ENCODE results near the gene PSD2. TPM values are rescaled to one million over a fixed set of nuclear protein-coding genes. Genes with fewer than 3 reads are reported as not detected.

The PSD2 gene
- total RNA-seq, 1 experiment from 2014 or later, result 0.22 TPM

DNA sequence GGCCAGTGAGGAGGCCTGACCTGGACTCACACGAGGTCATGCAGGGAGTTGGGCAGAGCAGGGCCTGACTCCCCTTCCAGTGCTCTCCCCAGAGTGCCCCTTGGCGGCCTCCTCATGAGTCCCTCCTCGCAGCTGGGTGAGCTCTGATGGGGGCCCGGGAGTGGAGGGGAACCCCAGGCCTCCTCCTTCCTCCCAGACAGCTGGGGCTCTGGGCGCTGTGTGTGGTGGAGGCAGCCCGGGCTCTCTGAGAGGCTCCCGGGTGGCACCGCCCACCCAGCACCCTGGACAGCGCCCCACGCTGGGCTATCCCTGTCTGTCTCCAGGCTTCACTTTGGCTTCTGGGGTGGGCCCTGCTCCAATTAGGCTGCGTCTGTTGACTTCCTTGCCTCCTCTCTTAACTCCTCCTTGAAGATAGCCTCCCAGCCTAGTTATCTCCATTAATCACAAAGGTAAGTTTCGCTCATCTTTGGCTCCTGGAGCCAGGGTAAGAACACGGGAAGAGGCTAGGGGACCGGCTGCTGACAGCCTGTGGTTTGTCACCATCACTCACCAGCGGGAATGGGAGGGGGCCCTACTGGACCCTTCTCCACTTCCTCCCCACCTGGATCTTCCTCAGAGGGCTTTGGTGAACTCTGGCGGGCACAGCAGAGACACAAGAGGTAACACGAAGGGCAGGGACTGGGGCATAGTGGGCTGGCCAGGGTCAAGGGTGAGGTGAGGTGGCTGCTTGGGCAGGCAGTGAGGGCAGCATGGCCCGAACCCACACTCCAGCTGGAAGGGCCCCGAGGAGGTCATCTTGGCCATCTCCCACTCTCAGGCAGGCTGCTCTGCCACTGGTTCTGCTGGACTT is 13.1 kb downstream of the PSD2 start:
- Mint-ChIP-seq H3K27ac (peak overlapping the region in 1 of 3 experiments; percentile 54; a peak in 1 of 7 replicates), H3K27me3 (ENCODE audit: low read depth) (peaks cover 44% of the 10 kb centered on the region), H3K36me3 (ENCODE audit: insufficient read depth in 1 of 3, low read depth in 3 of 3) (no peaks in the 10 kb centered on the region), H3K4me1 (0 out of 4 replicates have a peak, but pooled peaks cover 2 to 4% of the 10 kb centered on the region in 2 experiments), H3K4me3 (no peak overlapping the region), H3K9me3 (no peaks in the 10 kb centered on the region)
- Histone ChIP-seq H3K56ac (ENCODE audit: insufficient read length, low read depth, low read length) (no peak overlapping the region), H3K14ac (ENCODE audit: insufficient read depth, low read length) (no peak overlapping the region), H3K79me2 (ENCODE audit: insufficient read depth, low read length) (no peaks in the 10 kb centered on the region), H3K18ac (ENCODE audit: insufficient read length, low read depth, low read length) (no peak overlapping the region), H3K27me3 (ENCODE audit: insufficient read depth, low read length) (no peaks in the 10 kb centered on the region), H4K5ac (ENCODE audit: insufficient read length, low read depth, low read length) (no peak overlapping the region), H2BK20ac (ENCODE audit: low read depth, low read length, poor library complexity, severe bottlenecking) (no peak overlapping the region), H2BK5ac (ENCODE audit: insufficient read length, low read length) (no peak overlapping the region), H4K20me1 (ENCODE audit: control insufficient read depth, insufficient read depth, insufficient read length) (no peaks in the 10 kb centered on the region), H2BK15ac (ENCODE audit: low read depth, low read length) (no peak overlapping the region), H3K4ac (ENCODE audit: low read depth, low read length) (no peak overlapping the region), H4K91ac (ENCODE audit: insufficient read length, low read depth, low read length) (no peak overlapping the region), H3K9ac (ENCODE audit: extremely low read depth, insufficient read length, low read length) (no peak overlapping the region), H2BK12ac (ENCODE audit: insufficient read length, low read depth, low read length) (no peak overlapping the region), H3T11ph (ENCODE audit: low read length) (no peak overlapping the region), H2AK5ac (ENCODE audit: insufficient read length, low read length) (no peak overlapping the region), H4K8ac (replicated peaks; ENCODE audit: insufficient read length, low read depth, low read length) (no peak overlapping the region), H3K9me3 (ENCODE audit: control insufficient read depth, low read depth, low read length) (no peaks in the 10 kb centered on the region), H3K27ac (ENCODE audit: insufficient read length, low read depth, low read length) (no peak overlapping the region), H3K4me2 (ENCODE audit: insufficient read depth, insufficient read length, low read length) (no peak overlapping the region), H3K23ac (ENCODE audit: insufficient read length, low read depth, low read length) (no peak overlapping the region), H3K23me2 (ENCODE audit: insufficient read length, low read depth, low read length, poor library complexity, severe bottlenecking) (no peaks in the 10 kb centered on the region), H2AFZ (ENCODE audit: low read length) (no peak overlapping the region), H3K79me1 (ENCODE audit: insufficient read depth, low read depth, low read length, poor library complexity, severe bottlenecking) (no peaks in the 10 kb centered on the region), H3K4me1 (ENCODE audit: insufficient read depth, low read length) (no peaks in the 10 kb centered on the region), H2BK120ac (ENCODE audit: low read depth, low read length, poor library complexity, severe bottlenecking) (no peak overlapping the region)
- peak; percentile 82 for DNase-seq
- WGBS (ENCODE audit: extremely low coverage, insufficient read length, low lambda C conversion rate), result no CpG with 5 or more reads among the region's 19 CpGs
- TF ChIP-seq CTCF (conservative IDR thresholded peaks at IDR 0.05), result no peak

Measured in H9 (cell line).